Endothelial cell of umbilical vein (primary cell): ENCODE results near the gene PRRC2B. TPM values are rescaled to one million over a fixed set of nuclear protein-coding genes. Genes with fewer than 3 reads are reported as not detected.
A peak's percentile ranks its signal among the peaks of the same experiment; 100 is the strongest.
"Not testable (repeated sequence)": the region's sequence is repeated elsewhere in the genome, so short reads cannot be mapped to it uniquely, and the experiment has no call there.

Experiments
- BruUV-seq: library from RNA; stranded (reverse); fragments of 400-500 nt; replicated peaks from 2 replicates; lab custom pipeline; 2021; lab: Mats Ljungman, UMichigan
- CTCF ChIA-PET: fragments of 300-600, 350-600 bp; sonication (Branson Sonifier 250); formaldehyde crosslinking; loops from one replicate; lab custom pipeline; 2021; ENCODE audit warnings: antibody characterized with exemption, inconsistent platforms; lab: Charles Lee
- POLR2A ChIA-PET: fragments of 300-600, 350-600 bp; sonication (Branson Sonifier 250); formaldehyde crosslinking; loops from one replicate; lab custom pipeline; 2021; ENCODE audit warnings: antibody characterized with exemption, inconsistent platforms; lab: Charles Lee
- DNase-seq: peaks from one replicate; pipeline ENCODE4 v3.0.0-alpha.2; 2011; ENCODE audit warnings: low read depth, low spot score
- FAIRE-seq: peaks from 2 replicates; lab custom pipeline; 2011; peaks lifted over from hg19 to GRCh38; lab: Jason Lieb, UNC
- H2AFZ ChIP-seq: 2 replicates; pipeline ENCODE4 v1.6.0; 2012; ENCODE audit warnings: low read depth, low read length, control low read depth, inconsistent platforms
- H3K27ac ChIP-seq: 2 replicates; pipeline ENCODE4 v1.5.1; 2011; ENCODE audit warnings: low read depth, mild to moderate bottlenecking, control low read depth, low read length, moderate library complexity; ENCODE audit not compliant: insufficient read depth
- H3K27me3 ChIP-seq, 2 experiments: 2 replicates each; pipeline versions ENCODE4 v1.6.0 to v1.6.1; 2011; ENCODE audit warnings: low read length in 2 of 2, mixed read lengths in 1 of 2; ENCODE audit not compliant: control insufficient read depth in 2 of 2, insufficient read depth in 2 of 2
- H3K36me3 ChIP-seq, 2 experiments: 2 replicates in 1 of 2; 3 replicates in 1 of 2; pipeline ENCODE4 v1.5.1; 2011; ENCODE audit warnings: low read length in 2 of 2, mild to moderate bottlenecking in 1 of 2, moderate library complexity in 1 of 2; ENCODE audit not compliant: control insufficient read depth in 2 of 2, insufficient read depth in 2 of 2; ENCODE audit errors: extremely low read depth in 1 of 2
- H3K4me1 ChIP-seq: 3 replicates; pipeline ENCODE4 v1.5.1; 2011; ENCODE audit warnings: mild to moderate bottlenecking, low read length; ENCODE audit not compliant: control insufficient read depth, insufficient read depth; ENCODE audit errors: extremely low read depth
- H3K4me2 ChIP-seq: 2 replicates; pipeline ENCODE4 v1.6.1; 2011; ENCODE audit warnings: low read length, control low read depth, mixed read lengths; ENCODE audit not compliant: insufficient read depth
- H3K4me3 ChIP-seq, 3 experiments: fragments of 200-600 bp in 1 of 3; sonication (generic), shearing (Covaris generic) in 1 of 3; replicated peaks in 1 of 3; 2 replicates each; pipeline ENCODE4 v1.5.1; 2011 to 2016; ENCODE audit warnings: control low read depth in 3 of 3, low read length in 3 of 3, mild to moderate bottlenecking in 2 of 3, inconsistent platforms in 1 of 3, low read depth in 1 of 3, moderate library complexity in 1 of 3; ENCODE audit not compliant: insufficient read depth in 1 of 3
- H3K79me2 ChIP-seq: 2 replicates; pipeline ENCODE4 v1.6.0; 2012; ENCODE audit warnings: low read length, inconsistent platforms; ENCODE audit not compliant: control insufficient read depth, insufficient read depth
- H3K9ac ChIP-seq: replicated peaks from 2 replicates; pipeline ENCODE3; 2011; ENCODE audit warnings: low read length, control low read depth; ENCODE audit not compliant: insufficient read depth; ENCODE audit errors: extremely low read depth
- H3K9me1 ChIP-seq: replicated peaks from 3 replicates; pipeline ENCODE4 v1.6.0; 2011; ENCODE audit warnings: mild to moderate bottlenecking, low read length; ENCODE audit not compliant: control insufficient read depth, insufficient read depth; ENCODE audit errors: extremely low read depth
- H3K9me3 ChIP-seq: replicated peaks from 2 replicates; pipeline ENCODE4 v1.5.1; 2012; ENCODE audit warnings: low read length, inconsistent platforms; ENCODE audit not compliant: control insufficient read depth, insufficient read depth
- H4K20me1 ChIP-seq: replicated peaks from 2 replicates; pipeline ENCODE3; 2011; ENCODE audit warnings: mild to moderate bottlenecking, low read length; ENCODE audit not compliant: control insufficient read depth, insufficient read depth; ENCODE audit errors: extremely low read depth
- EZH2 ChIP-seq: IDR thresholded peaks from 2 replicates; pipeline ENCODE4 v1.6.1; 2012; ENCODE audit warnings: borderline replicate concordance, low read depth, mild to moderate bottlenecking, moderate library complexity, low read length, inconsistent platforms; ENCODE audit not compliant: severe bottlenecking
- FOS ChIP-seq: IDR thresholded peaks from 2 replicates; pipeline ENCODE4 v1.6.1; 2011; ENCODE audit warnings: mild to moderate bottlenecking, low read length, moderate library complexity, borderline replicate concordance; ENCODE audit not compliant: insufficient read depth
- GATA2 ChIP-seq: IDR thresholded peaks from 2 replicates; pipeline ENCODE4 v1.7.0; 2011; ENCODE audit warnings: low read depth, mild to moderate bottlenecking, moderate library complexity, mixed read lengths, low read length; ENCODE audit not compliant: insufficient read length, insufficient read depth
- JUN ChIP-seq: IDR thresholded peaks from 2 replicates; pipeline ENCODE4 v1.6.1; 2011; ENCODE audit warnings: borderline replicate concordance, low read depth; ENCODE audit not compliant: insufficient read length, insufficient read depth
- MYC ChIP-seq: IDR thresholded peaks from one replicate; pipeline ENCODE4 v1.6.1; 2011; ENCODE audit warnings: mild to moderate bottlenecking, low read depth, low read length
- POLR2A ChIP-seq: IDR thresholded peaks from 2 replicates; pipeline ENCODE4 v1.6.1; 2012; ENCODE audit warnings: low read depth, mild to moderate bottlenecking, control low read depth, low read length
- POLR2AphosphoS5 ChIP-seq: IDR thresholded peaks from 2 replicates; pipeline ENCODE4 v1.6.1; 2012; ENCODE audit warnings: low read depth, mild to moderate bottlenecking, control low read depth, low read length, moderate library complexity; ENCODE audit not compliant: insufficient read depth
- dilution Hi-C: fragments of 300-500 bp; cut with MboI; formaldehyde crosslinking; loops from one replicate; pipeline ENCODE4 v1.15.0; 2019; ENCODE audit warnings: low sequenced_read_pairs; ENCODE audit not compliant: extremely low pct_ligation_motif_present
- intact Hi-C: fragments of 100-400 bp; cut with micrococcal nuclease; formaldehyde crosslinking; loops from one replicate; pipeline ENCODE4 v1.10.0; 2022
- polyA plus RNA-seq, 4 experiments: library from polyadenylated mRNA; depleted of rRNA in 3 of 4; stranded (reverse) in 3 of 4; unstranded in 1 of 4; fragments of >200 nt; gene quantifications; 2 replicates each; pipeline versions ENCODE4 v1.2.1 to v1.2.3, GENCODE V29; 2011 to 2012; ENCODE audit warnings: missing spikeins in 1 of 4
- total RNA-seq: library from RNA; stranded (reverse); gene quantifications from 2 replicates; pipeline ENCODE4 v1.2.3, GENCODE V29; 2021
- TF ChIP-seq, protein P1 (sequence below), 2 donors: IDR thresholded peaks; 1 replicate in 1 of 2; 2 replicates in 1 of 2; pipeline ENCODE4 v1.5.1; 2011; ENCODE audit warnings: low read length in 2 of 2, mild to moderate bottlenecking in 2 of 2, moderate library complexity in 2 of 2, control low read depth in 1 of 2, inconsistent platforms in 1 of 2, low read depth in 1 of 2; ENCODE audit not compliant: insufficient read depth in 1 of 2; ENCODE audit errors: extremely low read depth in 1 of 2

PRRC2B gene
- total and polyA plus RNA-seq, 2 donors (not counting 3 experiments of a cell fraction or from before 2014, with no cell fraction given), result 35.6 to 256 TPM

DNA sequence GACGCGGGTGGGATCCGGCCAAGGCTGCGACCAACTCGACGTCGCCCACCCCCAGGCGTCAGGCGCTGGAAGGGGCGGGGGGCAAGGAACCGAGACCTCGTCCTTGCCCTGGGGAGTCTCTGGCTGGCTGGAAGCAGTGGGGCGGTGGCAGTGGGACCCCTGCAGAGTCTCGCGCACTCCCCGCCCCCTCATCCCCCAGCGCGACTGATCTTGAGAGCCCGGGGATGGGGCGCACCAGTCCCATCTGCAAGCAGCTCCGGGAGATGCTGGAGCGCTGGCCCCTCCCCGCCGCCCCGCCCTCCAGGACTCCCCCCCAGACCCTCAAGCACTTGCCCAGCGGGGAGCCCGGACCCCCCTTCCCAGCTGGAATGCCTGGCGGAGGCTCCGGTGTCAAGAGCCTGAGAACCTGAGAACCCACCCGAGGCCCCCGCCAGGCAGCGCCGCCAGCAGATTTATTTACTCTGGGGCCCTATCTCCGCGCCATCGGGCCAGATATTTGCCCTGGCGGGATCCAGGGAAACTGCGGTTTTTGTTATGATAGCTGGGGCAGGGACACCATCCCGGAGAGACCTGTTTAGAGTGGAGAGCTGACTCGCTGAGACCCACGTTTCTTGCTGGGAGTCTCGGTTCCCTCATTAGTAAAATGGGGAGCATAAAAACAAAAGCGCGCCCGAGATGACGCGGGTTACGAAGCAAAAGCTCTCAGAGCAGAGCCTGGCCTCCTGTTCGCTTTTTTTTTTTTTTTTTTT is 152.6 kb downstream of the PRRC2B start:
- POLR2A ChIA-PET, result no interaction called here
- Histone ChIP-seq H3K4me2 (peak overlapping the region; percentile 70), H3K36me3 (no peaks in the 10 kb centered on the region), H3K4me3 (peak overlapping the region in 2 of 3 experiments; percentile 10 to 48), H3K27ac (no peak overlapping the region), H3K79me2 (no peaks in the 10 kb centered on the region), H4K20me1 (no peaks in the 10 kb centered on the region), H3K27me3 (peaks cover 33 to 34% of the 10 kb centered on the region in 2 experiments), H3K4me1 (peaks cover 3% of the 10 kb centered on the region), H3K9me1 (no peaks in the 10 kb centered on the region), H3K9ac (peak overlapping the region; percentile 3), H3K9me3 (no peaks in the 10 kb centered on the region), H2AFZ (peak overlapping the region; percentile 41)
- intact Hi-C loops, result no loop called here
- CTCF ChIA-PET, result interaction anchor here (1.0 kb wide), 1 partner anchor 11 kb away, joined by 4 read pairs; no protein-coding TSS in a partner anchor
- DNase-seq (peak; percentile 15), FAIRE-seq (peak; percentile 70)
- no TSS peak for BruUV-seq
- dilution Hi-C loops, result no loop called here
- TF ChIP-seq MYC (no peak), POLR2AphosphoS5 (no peak), POLR2A (no peak), GATA2 (peak; percentile 28), EZH2 (peak; percentile 57), FOS (no peak), JUN (no peak)
- TF ChIP-seq, protein P1, sequence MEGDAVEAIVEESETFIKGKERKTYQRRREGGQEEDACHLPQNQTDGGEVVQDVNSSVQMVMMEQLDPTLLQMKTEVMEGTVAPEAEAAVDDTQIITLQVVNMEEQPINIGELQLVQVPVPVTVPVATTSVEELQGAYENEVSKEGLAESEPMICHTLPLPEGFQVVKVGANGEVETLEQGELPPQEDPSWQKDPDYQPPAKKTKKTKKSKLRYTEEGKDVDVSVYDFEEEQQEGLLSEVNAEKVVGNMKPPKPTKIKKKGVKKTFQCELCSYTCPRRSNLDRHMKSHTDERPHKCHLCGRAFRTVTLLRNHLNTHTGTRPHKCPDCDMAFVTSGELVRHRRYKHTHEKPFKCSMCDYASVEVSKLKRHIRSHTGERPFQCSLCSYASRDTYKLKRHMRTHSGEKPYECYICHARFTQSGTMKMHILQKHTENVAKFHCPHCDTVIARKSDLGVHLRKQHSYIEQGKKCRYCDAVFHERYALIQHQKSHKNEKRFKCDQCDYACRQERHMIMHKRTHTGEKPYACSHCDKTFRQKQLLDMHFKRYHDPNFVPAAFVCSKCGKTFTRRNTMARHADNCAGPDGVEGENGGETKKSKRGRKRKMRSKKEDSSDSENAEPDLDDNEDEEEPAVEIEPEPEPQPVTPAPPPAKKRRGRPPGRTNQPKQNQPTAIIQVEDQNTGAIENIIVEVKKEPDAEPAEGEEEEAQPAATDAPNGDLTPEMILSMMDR (IDR thresholded peaks at IDR 0.05; ENCODE audit: extremely low read depth in 1 of 2, insufficient read depth in 1 of 2, low read depth in 1 of 2, low read length in 2 of 2), result no peak

DNA sequence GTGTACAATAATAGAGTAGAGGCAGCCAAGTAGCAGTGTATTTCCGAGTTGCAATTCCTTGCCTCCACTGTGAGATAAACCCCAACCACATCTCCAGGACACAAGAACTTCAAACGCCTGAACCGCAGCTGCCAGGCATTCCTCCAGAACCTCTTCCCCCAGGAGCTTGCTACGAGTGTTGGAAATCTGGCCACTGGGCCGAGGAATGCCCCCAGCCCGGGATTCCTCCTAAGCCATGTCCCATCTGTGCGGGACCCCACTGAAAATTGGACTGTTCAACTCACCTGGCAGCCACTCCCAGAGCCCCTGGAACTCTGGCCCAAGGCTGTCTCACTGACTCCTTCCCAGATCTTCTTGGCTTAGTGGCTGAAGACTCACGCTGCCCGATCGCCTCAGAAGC is 155.3 kb downstream of the PRRC2B start:
- peaks cover 34 to 39% of the 10 kb centered on the region in 2 experiments for H3K27me3 ChIP-seq
- H3K79me2 ChIP-seq, H3K27ac ChIP-seq, dilution Hi-C loops, H3K9me3 ChIP-seq, POLR2A ChIA-PET, DNase-seq, H4K20me1 ChIP-seq, H3K4me3 ChIP-seq, H3K4me2 ChIP-seq, H3K9ac ChIP-seq, BruUV-seq, FAIRE-seq, H3K9me1 ChIP-seq, CTCF ChIA-PET, intact Hi-C loops, H2AFZ ChIP-seq, H3K4me1 ChIP-seq, H3K36me3 ChIP-seq: not testable (repeated sequence)
